HCT116 (cell line): ENCODE data around the gene ARHGEF18. TPM values are rescaled to one million over a fixed set of nuclear protein-coding genes. Genes with fewer than 3 reads are reported as not detected.

Experiments
- ATAC-seq: fragments of 200-7000 bp; cut with Tn5 transposase; 2 replicates; pipeline ENCODE4 v1.9.1; 2020; ENCODE audit warnings: mild to moderate bottlenecking, moderate library complexity
- BruUV-seq: library from RNA; stranded (reverse); fragments of 400-500 nt; replicated peaks from 2 replicates; lab custom pipeline; 2021; lab: Mats Ljungman, UMichigan
- CTCF ChIA-PET: fragments of 300-600 bp; sonication (Branson Sonifier 250); formaldehyde crosslinking; loops from one replicate; lab custom pipeline; 2021; ENCODE audit warnings: antibody characterized with exemption; lab: Charles Lee
- POLR2A ChIA-PET: fragments of 300-600, 350-600 bp; sonication (Branson Sonifier 250); formaldehyde crosslinking; loops from one replicate; lab custom pipeline; 2021; ENCODE audit warnings: antibody characterized with exemption; lab: Charles Lee
- RAD21 ChIA-PET, 2 experiments: fragments of 300-600 bp; sonication (Branson Sonifier 250); formaldehyde crosslinking; loops; one replicate each; lab custom pipeline; 2023; ENCODE audit warnings: low total read pairs in 2 of 2; ENCODE audit not compliant: uncharacterized antibody in 2 of 2, unreplicated experiment in 2 of 2, low non-redundant PET in 1 of 2; lab: Charles Lee
- DNase-seq: peaks from one replicate; pipeline ENCODE4 v3.0.0-alpha.2; 2010; ENCODE audit warnings: low read depth, low spot score
- H2AFZ ChIP-seq: fragments of 200-600 bp; shearing (Covaris generic), sonication (generic); 2 replicates; pipeline ENCODE4 v1.6.1; 2017; ENCODE audit warnings: low read depth, mixed run types, mixed read lengths, antibody characterized with exemption, low read length; ENCODE audit not compliant: poor library complexity, severe bottlenecking
- H3K27ac ChIP-seq: 2 replicates; pipeline ENCODE4 v1.5.1; 2012; ENCODE audit warnings: low read depth, low read length
- H3K27me3 ChIP-seq: fragments of 200-600 bp; sonication (generic); 2 replicates; pipeline ENCODE4 v1.6.1; 2016; ENCODE audit warnings: mixed run types, low read length, mixed read lengths; ENCODE audit not compliant: insufficient read depth
- H3K36me3 ChIP-seq, 2 experiments: fragments of 200-500 bp in 1 of 2; fragments of 200-600 bp in 1 of 2; sonication (Bioruptor generic) in 1 of 2; sonication (generic) in 1 of 2; 2 replicates each; pipeline versions ENCODE4 v1.5.1 to v1.6.1; 2014 to 2016; ENCODE audit warnings: low read length in 2 of 2, inconsistent platforms in 1 of 2, mixed read lengths in 1 of 2, mixed run types in 1 of 2; ENCODE audit not compliant: insufficient read depth in 2 of 2, control insufficient read depth in 1 of 2
- H3K4me1 ChIP-seq, 2 experiments: fragments of 200-600 bp in 1 of 2; sonication (generic) in 1 of 2; 2 replicates each; pipeline versions ENCODE4 v1.5.1 to v1.6.1; 2012 to 2017; ENCODE audit warnings: low read length in 2 of 2, inconsistent platforms in 1 of 2, mild to moderate bottlenecking in 1 of 2, mixed read lengths in 1 of 2, mixed run types in 1 of 2, moderate library complexity in 1 of 2; ENCODE audit not compliant: insufficient read depth in 2 of 2, control insufficient read depth in 1 of 2
- H3K4me2 ChIP-seq: fragments of 200-600 bp; sonication (generic); 2 replicates; pipeline ENCODE4 v1.6.1; 2017; ENCODE audit warnings: mixed run types, low read length, mixed read lengths
- H3K4me3 ChIP-seq, 2 experiments: fragments of 200-600 bp in 1 of 2; sonication (generic) in 1 of 2; replicated peaks in 1 of 2; 2 replicates each; pipeline ENCODE4 v1.5.1; 2011 to 2016; ENCODE audit warnings: low read length in 2 of 2, control low read depth in 1 of 2, low read depth in 1 of 2, mild to moderate bottlenecking in 1 of 2, mixed read lengths in 1 of 2, mixed run types in 1 of 2
- H3K79me2 ChIP-seq: fragments of 200-600 bp; sonication (generic); 2 replicates; pipeline ENCODE4 v1.6.1; 2017; ENCODE audit warnings: mild to moderate bottlenecking, mixed run types, low read length, moderate library complexity, mixed read lengths; ENCODE audit not compliant: insufficient read depth
- H3K9ac ChIP-seq: fragments of 200-600 bp; sonication (generic); 2 replicates; pipeline ENCODE4 v1.6.1; 2016; ENCODE audit warnings: low read length, mixed read lengths
- H3K9me2 ChIP-seq: fragments of 200-600 bp; sonication (generic), shearing (Covaris generic); 2 replicates; pipeline ENCODE4 v1.6.1; 2017; ENCODE audit warnings: mixed run types, mild to moderate bottlenecking, moderate library complexity; ENCODE audit not compliant: insufficient read depth
- H3K9me3 ChIP-seq, 2 experiments: fragments of 200-500 bp in 1 of 2; fragments of 200-600 bp in 1 of 2; sonication (Bioruptor generic) in 1 of 2; sonication (generic) in 1 of 2; 2 replicates each; pipeline ENCODE4 v1.6.1; 2014 to 2017; ENCODE audit warnings: low read length in 2 of 2, mixed read lengths in 2 of 2, inconsistent platforms in 1 of 2, low read depth in 1 of 2, mild to moderate bottlenecking in 1 of 2, mixed run types in 1 of 2, moderate library complexity in 1 of 2; ENCODE audit not compliant: control insufficient read depth in 1 of 2, insufficient read depth in 1 of 2
- H4K20me1 ChIP-seq: fragments of 200-600 bp; sonication (generic), shearing (Covaris generic); 2 replicates; pipeline ENCODE4 v1.6.1; 2017; ENCODE audit warnings: mixed run types, mild to moderate bottlenecking, moderate library complexity; ENCODE audit not compliant: insufficient read depth
- CTCF ChIP-seq, 3 experiments: fragments of 200-600 bp in 1 of 3; sonication (generic) in 1 of 3; IDR thresholded peaks in 2 of 3; conservative IDR thresholded peaks in 1 of 3; 2 replicates each; pipeline ENCODE4 v1.5.1; 2012 to 2017; ENCODE audit warnings: low read depth in 2 of 3, low read length in 2 of 3, antibody characterized with exemption in 1 of 3, borderline replicate concordance in 1 of 3, control low read depth in 1 of 3, mild to moderate bottlenecking in 1 of 3, mixed read lengths in 1 of 3, mixed run types in 1 of 3, moderate library complexity in 1 of 3; ENCODE audit not compliant: insufficient read depth in 1 of 3
- EGR1 ChIP-seq: IDR thresholded peaks from 2 replicates; pipeline ENCODE4 v1.6.1; 2012; ENCODE audit warnings: low read depth
- ELF1 ChIP-seq: IDR thresholded peaks from 2 replicates; pipeline ENCODE4 v1.6.1; 2012; ENCODE audit warnings: low read depth, borderline replicate concordance
- EZH2 ChIP-seq: fragments of 200-600 bp; sonication (generic); IDR thresholded peaks from 2 replicates; pipeline ENCODE4 v1.6.1; 2017; ENCODE audit warnings: antibody characterized with exemption, mixed run types
- POLR2A ChIP-seq: IDR thresholded peaks from 2 replicates; pipeline ENCODE4 v1.7.0; 2011; ENCODE audit warnings: borderline replicate concordance; ENCODE audit not compliant: insufficient read depth, insufficient read length; ENCODE audit errors: extremely low read depth
- RAD21 ChIP-seq: IDR thresholded peaks from 2 replicates; pipeline ENCODE4 v1.6.1; 2012; ENCODE audit warnings: low read depth, mild to moderate bottlenecking
- REST ChIP-seq: IDR thresholded peaks from 2 replicates; pipeline ENCODE4 v1.6.1; 2012; ENCODE audit warnings: low read depth
- TCF7L2 ChIP-seq: IDR thresholded peaks from 2 replicates; pipeline ENCODE4 v1.7.0; 2011; ENCODE audit warnings: borderline replicate concordance, inconsistent platforms; ENCODE audit not compliant: insufficient read depth, insufficient read length; ENCODE audit errors: extremely low read depth
- YY1 ChIP-seq: IDR thresholded peaks from 2 replicates; pipeline ENCODE4 v1.6.1; 2011; ENCODE audit warnings: low read length, low read depth, moderate library complexity, mild to moderate bottlenecking; ENCODE audit not compliant: insufficient replicate concordance; ENCODE audit errors: extremely low read depth
- ZNF274 ChIP-seq: fragments of 200-500 bp; sonication (Bioruptor generic); IDR thresholded peaks from 2 replicates; pipeline ENCODE4 v1.6.1; 2014; ENCODE audit warnings: mild to moderate bottlenecking, low read depth, low read length, inconsistent platforms
- intact Hi-C: fragments of 100-400 bp; cut with micrococcal nuclease; formaldehyde crosslinking; loops from 2 replicates; pipeline ENCODE4 v1.10.0; 2022
- total RNA-seq: library from RNA; stranded (reverse); gene quantifications from one replicate; pipeline ENCODE4 v1.2.1, GENCODE V29; 2021; ENCODE audit not compliant: unreplicated experiment
- TF ChIP-seq, protein P1 (sequence below): IDR thresholded peaks from 2 replicates; pipeline ENCODE4 v1.6.1; 2012
- TF ChIP-seq, protein P2 (sequence below): IDR thresholded peaks from 2 replicates; pipeline ENCODE4 v1.6.1; 2011; ENCODE audit warnings: mild to moderate bottlenecking, low read length, moderate library complexity; ENCODE audit not compliant: insufficient replicate concordance; ENCODE audit errors: extremely low read depth
- TF ChIP-seq, protein P3 (sequence below): IDR thresholded peaks from 2 replicates; pipeline ENCODE4 v1.6.1; 2012

ARHGEF18 gene
- total RNA-seq, 1 experiment from 2014 or later = 32.2 TPM

DNA sequence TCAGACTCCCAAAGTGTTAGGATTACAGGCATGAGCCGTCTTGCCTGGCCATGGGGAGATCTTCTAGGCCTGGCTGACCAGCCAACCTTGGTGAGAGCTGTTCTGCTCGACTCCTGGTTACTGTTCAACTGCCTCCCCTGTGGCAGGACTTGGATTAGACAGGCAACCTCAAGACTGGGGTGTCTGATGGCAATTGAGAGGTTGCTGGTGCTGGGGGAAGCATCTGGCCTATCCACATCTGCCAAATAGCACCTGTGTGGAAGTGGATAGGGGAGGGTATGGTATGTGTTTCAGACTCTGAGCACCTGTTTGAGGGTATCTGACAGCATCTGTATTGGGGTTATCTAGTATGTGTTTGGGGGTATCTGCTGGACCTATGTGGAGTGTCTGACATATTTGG, 44.7 kb downstream of the ARHGEF18 start:
- RAD21 ChIA-PET = no interaction called here
- H3K27ac ChIP-seq = no peak overlapping the region
- CTCF ChIA-PET = interaction anchor here (0.8 kb wide), 1 partner anchor 39 kb away, joined by 4 read pairs; no protein-coding TSS in a partner anchor

More for the DNA sequence above, 44.7 kb downstream of the ARHGEF18 start:
- no peaks in the 10 kb centered on the region for H3K27me3 ChIP-seq
- POLR2A ChIA-PET = no interaction called here
- peaks cover 40 to 68% of the 10 kb centered on the region in 2 experiments for H3K4me1 ChIP-seq
- no peak for ATAC-seq
- H3K9me3 ChIP-seq = no peaks in the 10 kb centered on the region
- 0 out of 2 replicates have a peak overlapping the region, but pooled peaks have one; percentile 1 for H3K9ac ChIP-seq
- no peaks in the 10 kb centered on the region for H3K9me2 ChIP-seq
- no peak for DNase-seq
- no peak overlapping the region for H2AFZ ChIP-seq
- H3K36me3 ChIP-seq = no peaks in the 10 kb centered on the region
- peaks cover 31% of the 10 kb centered on the region for H3K79me2 ChIP-seq
- TF ChIP-seq, protein P1, sequence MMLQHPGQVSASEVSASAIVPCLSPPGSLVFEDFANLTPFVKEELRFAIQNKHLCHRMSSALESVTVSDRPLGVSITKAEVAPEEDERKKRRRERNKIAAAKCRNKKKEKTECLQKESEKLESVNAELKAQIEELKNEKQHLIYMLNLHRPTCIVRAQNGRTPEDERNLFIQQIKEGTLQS = no peak
- TF ChIP-seq CTCF (IDR thresholded peaks at IDR 0.05 in 2 of 3, conservative IDR thresholded peaks at IDR 0.05 in 1 of 3; ENCODE audit: borderline replicate concordance in 1 of 3, insufficient read depth in 1 of 3, low read depth in 2 of 3, low read length in 2 of 3) (no peak), ELF1 (no peak), TCF7L2 (no peak), YY1 (no peak), ZNF274 (no peak), RAD21 (no peak), POLR2A (no peak), EZH2 (no peak), EGR1 (no peak), REST (no peak)
- TF ChIP-seq, protein P2, sequence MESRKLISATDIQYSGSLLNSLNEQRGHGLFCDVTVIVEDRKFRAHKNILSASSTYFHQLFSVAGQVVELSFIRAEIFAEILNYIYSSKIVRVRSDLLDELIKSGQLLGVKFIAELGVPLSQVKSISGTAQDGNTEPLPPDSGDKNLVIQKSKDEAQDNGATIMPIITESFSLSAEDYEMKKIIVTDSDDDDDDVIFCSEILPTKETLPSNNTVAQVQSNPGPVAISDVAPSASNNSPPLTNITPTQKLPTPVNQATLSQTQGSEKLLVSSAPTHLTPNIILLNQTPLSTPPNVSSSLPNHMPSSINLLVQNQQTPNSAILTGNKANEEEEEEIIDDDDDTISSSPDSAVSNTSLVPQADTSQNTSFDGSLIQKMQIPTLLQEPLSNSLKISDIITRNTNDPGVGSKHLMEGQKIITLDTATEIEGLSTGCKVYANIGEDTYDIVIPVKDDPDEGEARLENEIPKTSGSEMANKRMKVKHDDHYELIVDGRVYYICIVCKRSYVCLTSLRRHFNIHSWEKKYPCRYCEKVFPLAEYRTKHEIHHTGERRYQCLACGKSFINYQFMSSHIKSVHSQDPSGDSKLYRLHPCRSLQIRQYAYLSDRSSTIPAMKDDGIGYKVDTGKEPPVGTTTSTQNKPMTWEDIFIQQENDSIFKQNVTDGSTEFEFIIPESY = no peak
- TF ChIP-seq, protein P3, sequence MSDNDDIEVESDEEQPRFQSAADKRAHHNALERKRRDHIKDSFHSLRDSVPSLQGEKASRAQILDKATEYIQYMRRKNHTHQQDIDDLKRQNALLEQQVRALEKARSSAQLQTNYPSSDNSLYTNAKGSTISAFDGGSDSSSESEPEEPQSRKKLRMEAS = no peak
- TF ChIP-seq, all 23 proteins: peak for 0
- H3K4me3 ChIP-seq = no peak overlapping the region
- intact Hi-C loops = loop anchor here (5.0 kb wide), 1 partner anchor 104 kb away; a partner anchor contains a TSS
- peak overlapping the region; percentile 96; the same call in 1 of the 2 replicates for H3K4me2 ChIP-seq
- no TSS peak for BruUV-seq
- H4K20me1 ChIP-seq = no peaks in the 10 kb centered on the region
